ENCODE measurements around the gene P2RY2.
A peak's percentile ranks its signal among the peaks of the same experiment; 100 is the strongest.

Gene P2RY2

GRCh38 chr11:73241300-73241699, 23.2 kb downstream of the P2RY2 start:
- Histone ChIP-seq H3K4me1 (ENCODE audit: control insufficient read depth, insufficient read depth, low read length, poor library complexity, severe bottlenecking) (no peaks in the 10 kb centered on the region), H3K27ac (ENCODE audit: insufficient read depth, low read length, poor library complexity, severe bottlenecking) (no peak overlapping the region), H3K4me3 (ENCODE audit: insufficient read depth, low read depth, low read length, poor library complexity, severe bottlenecking) (no peak overlapping the region), H3K9me3 (ENCODE audit: control insufficient read depth, low read length) (no peaks in the 10 kb centered on the region), H3K36me3 (ENCODE audit: control insufficient read depth, insufficient read depth, low read length) (no peaks in the 10 kb centered on the region), H3K27me3 (replicated peaks; ENCODE audit: control insufficient read depth, insufficient read depth, low read length, poor library complexity, severe bottlenecking) (no peaks in the 10 kb centered on the region)
- no peak for DNase-seq

GRCh38 chr11:73242251-73243092, 24.4 kb downstream of the P2RY2 start:
- DNase-seq, result peak; percentile 6 to 47 (median 20)
- Histone ChIP-seq H3K36me3 (ENCODE audit: control insufficient read depth, insufficient read depth, low read length) (no peaks in the 10 kb centered on the region), H3K4me1 (ENCODE audit: control insufficient read depth, insufficient read depth, low read length, poor library complexity, severe bottlenecking) (no peaks in the 10 kb centered on the region), H3K27me3 (replicated peaks; ENCODE audit: control insufficient read depth, insufficient read depth, low read length, poor library complexity, severe bottlenecking) (no peaks in the 10 kb centered on the region), H3K4me3 (ENCODE audit: insufficient read depth, low read depth, low read length, poor library complexity, severe bottlenecking) (no peak overlapping the region), H3K9me3 (ENCODE audit: control insufficient read depth, low read length) (no peaks in the 10 kb centered on the region), H3K27ac (ENCODE audit: insufficient read depth, low read length, poor library complexity, severe bottlenecking) (no peak overlapping the region)

DNA sequence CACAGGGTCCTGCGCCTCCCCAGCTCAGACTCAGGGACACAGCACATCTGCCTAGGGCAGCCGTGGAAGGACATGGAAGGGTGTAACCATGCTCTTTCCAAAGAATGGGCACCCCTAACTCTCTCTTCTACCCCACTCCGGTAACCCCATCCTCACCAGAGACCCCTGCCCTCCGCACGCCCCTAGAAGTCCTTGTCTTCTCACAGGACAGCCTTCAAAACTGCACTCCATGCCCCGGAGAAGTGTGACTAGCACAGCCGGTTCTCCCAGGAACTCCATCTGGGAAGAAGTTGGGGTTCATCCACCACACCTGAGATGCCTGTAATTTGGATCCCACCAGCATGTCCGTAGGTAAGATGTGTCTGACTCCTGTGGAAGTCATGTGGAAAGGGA, 25.0 kb downstream of the P2RY2 start:
- H3K9me3 ChIP-seq (ENCODE audit: control insufficient read depth, low read length), result no peaks in the 10 kb centered on the region
- H3K36me3 ChIP-seq (ENCODE audit: control insufficient read depth, insufficient read depth, low read length), result no peaks in the 10 kb centered on the region
- no peaks in the 10 kb centered on the region for H3K4me1 ChIP-seq (ENCODE audit: control insufficient read depth, insufficient read depth, low read length, poor library complexity, severe bottlenecking)
- H3K27ac ChIP-seq (ENCODE audit: insufficient read depth, low read length, poor library complexity, severe bottlenecking), result no peak overlapping the region
- H3K27me3 ChIP-seq (replicated peaks; ENCODE audit: control insufficient read depth, insufficient read depth, low read length, poor library complexity, severe bottlenecking), result no peaks in the 10 kb centered on the region
- DNase-seq, result no peak
- no peak overlapping the region for H3K4me3 ChIP-seq (ENCODE audit: insufficient read depth, low read depth, low read length, poor library complexity, severe bottlenecking)

DNA sequence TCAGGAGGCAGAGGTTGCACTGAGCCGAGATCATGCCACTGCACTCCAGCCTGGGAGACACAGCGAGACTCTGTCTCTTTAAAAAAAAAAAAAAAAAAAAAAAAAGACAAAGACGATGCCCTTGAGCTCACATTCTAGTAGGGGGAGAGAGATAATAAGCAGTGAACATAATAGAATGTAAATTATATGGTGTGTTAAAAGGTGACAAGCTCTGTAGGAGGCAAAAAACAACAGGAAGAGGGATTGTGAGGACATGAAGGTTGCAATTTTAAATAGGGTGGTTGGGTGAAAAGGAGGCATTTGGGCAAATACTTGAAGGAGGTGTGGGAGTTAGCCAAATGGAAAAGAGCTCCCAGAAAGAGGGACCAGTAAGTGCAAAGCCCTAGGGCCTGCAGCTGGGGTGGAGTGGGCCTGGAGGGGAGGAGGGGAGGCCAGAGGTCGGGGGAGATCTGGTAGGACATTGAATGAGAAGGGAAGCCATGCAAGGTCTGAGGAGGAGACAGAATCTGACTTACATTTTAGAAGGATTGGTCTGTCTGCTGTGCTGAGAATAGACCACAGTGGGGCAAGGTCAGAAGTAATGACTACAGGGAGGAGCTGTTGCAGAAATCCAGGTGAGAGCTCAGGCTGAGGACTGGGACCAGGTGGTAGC, 26.6 kb downstream of the P2RY2 start:
- H3K4me3 ChIP-seq (ENCODE audit: insufficient read depth, low read depth, low read length, poor library complexity, severe bottlenecking), result no peak overlapping the region
- no peaks in the 10 kb centered on the region for H3K9me3 ChIP-seq (ENCODE audit: control insufficient read depth, low read length)
- DNase-seq, result no peak
- H3K36me3 ChIP-seq (ENCODE audit: control insufficient read depth, insufficient read depth, low read length), result no peaks in the 10 kb centered on the region
- no peaks in the 10 kb centered on the region for H3K27me3 ChIP-seq (replicated peaks; ENCODE audit: control insufficient read depth, insufficient read depth, low read length, poor library complexity, severe bottlenecking)
- H3K27ac ChIP-seq (ENCODE audit: insufficient read depth, low read length, poor library complexity, severe bottlenecking), result no peak overlapping the region
- no peaks in the 10 kb centered on the region for H3K4me1 ChIP-seq (ENCODE audit: control insufficient read depth, insufficient read depth, low read length, poor library complexity, severe bottlenecking)

GRCh38 chr11:73245461-73245860, 27.4 kb downstream of the P2RY2 start:
- DNase-seq, result no peak
- Histone ChIP-seq H3K9me3 (ENCODE audit: control insufficient read depth, low read length) (no peaks in the 10 kb centered on the region), H3K27me3 (replicated peaks; ENCODE audit: control insufficient read depth, insufficient read depth, low read length, poor library complexity, severe bottlenecking) (no peaks in the 10 kb centered on the region), H3K4me1 (ENCODE audit: control insufficient read depth, insufficient read depth, low read length, poor library complexity, severe bottlenecking) (no peaks in the 10 kb centered on the region), H3K27ac (ENCODE audit: insufficient read depth, low read length, poor library complexity, severe bottlenecking) (no peak overlapping the region), H3K4me3 (ENCODE audit: insufficient read depth, low read depth, low read length, poor library complexity, severe bottlenecking) (no peak overlapping the region), H3K36me3 (ENCODE audit: control insufficient read depth, insufficient read depth, low read length) (no peaks in the 10 kb centered on the region)

DNA sequence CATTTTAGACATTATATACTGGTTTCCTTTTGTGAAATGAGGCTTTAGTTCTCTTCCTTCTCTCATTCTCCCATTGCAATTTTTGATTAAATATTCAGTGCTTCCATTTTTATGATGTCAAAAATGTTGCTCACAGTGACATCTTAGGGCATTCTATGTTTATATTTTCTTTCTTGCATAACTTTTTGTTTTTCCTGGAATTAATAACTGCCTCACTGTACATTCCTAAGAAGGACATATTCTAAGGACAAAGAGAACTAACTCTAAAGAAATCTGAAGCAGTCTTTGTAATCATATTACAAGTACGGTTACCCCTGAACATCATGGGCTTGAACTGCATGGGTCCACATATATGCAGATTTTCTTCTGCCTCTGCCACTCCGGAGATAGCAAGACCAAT, 28.2 kb downstream of the P2RY2 start:
- Histone ChIP-seq H3K9me3 (ENCODE audit: control insufficient read depth, low read length) (no peaks in the 10 kb centered on the region), H3K27me3 (replicated peaks; ENCODE audit: control insufficient read depth, insufficient read depth, low read length, poor library complexity, severe bottlenecking) (no peaks in the 10 kb centered on the region), H3K27ac (ENCODE audit: insufficient read depth, low read length, poor library complexity, severe bottlenecking) (no peak overlapping the region), H3K36me3 (ENCODE audit: control insufficient read depth, insufficient read depth, low read length) (no peaks in the 10 kb centered on the region), H3K4me3 (ENCODE audit: insufficient read depth, low read depth, low read length, poor library complexity, severe bottlenecking) (no peak overlapping the region), H3K4me1 (ENCODE audit: control insufficient read depth, insufficient read depth, low read length, poor library complexity, severe bottlenecking) (no peaks in the 10 kb centered on the region)
- DNase-seq, result no peak

GRCh38 chr11:73248526-73249185, 30.6 kb downstream of the P2RY2 start:
- no peaks in the 10 kb centered on the region for H3K36me3 ChIP-seq (ENCODE audit: control insufficient read depth, insufficient read depth, low read length)
- no peak for DNase-seq
- H3K9me3 ChIP-seq (ENCODE audit: control insufficient read depth, low read length), result no peaks in the 10 kb centered on the region
- H3K27me3 ChIP-seq (replicated peaks; ENCODE audit: control insufficient read depth, insufficient read depth, low read length, poor library complexity, severe bottlenecking), result no peaks in the 10 kb centered on the region
- no peak overlapping the region for H3K4me3 ChIP-seq (ENCODE audit: insufficient read depth, low read depth, low read length, poor library complexity, severe bottlenecking)
- H3K27ac ChIP-seq (ENCODE audit: insufficient read depth, low read length, poor library complexity, severe bottlenecking), result no peak overlapping the region
- H3K4me1 ChIP-seq (ENCODE audit: control insufficient read depth, insufficient read depth, low read length, poor library complexity, severe bottlenecking), result no peaks in the 10 kb centered on the region

DNA sequence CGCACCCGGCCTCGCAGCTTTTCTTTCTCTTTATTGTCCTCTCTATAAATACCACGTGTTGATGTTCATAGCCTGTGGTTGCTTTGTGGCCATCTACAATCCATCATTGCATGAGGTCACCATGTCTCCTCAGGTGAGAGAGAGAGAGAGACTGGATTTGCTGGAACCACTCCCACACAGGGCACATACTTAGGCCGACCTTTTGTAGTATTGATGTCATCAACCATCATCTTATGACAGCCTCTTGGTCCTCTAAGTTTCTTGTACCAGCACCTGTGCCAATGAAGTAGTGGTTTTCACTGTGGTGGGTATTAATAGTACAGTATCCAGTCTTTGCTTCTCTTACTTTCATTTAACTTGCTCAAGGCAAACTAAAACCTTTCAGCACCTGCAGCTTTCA, 31.2 kb downstream of the P2RY2 start:
- no peak overlapping the region for H3K4me3 ChIP-seq (ENCODE audit: insufficient read depth, low read depth, low read length, poor library complexity, severe bottlenecking)
- H3K27ac ChIP-seq (ENCODE audit: insufficient read depth, low read length, poor library complexity, severe bottlenecking), result no peak overlapping the region
- H3K36me3 ChIP-seq (ENCODE audit: control insufficient read depth, insufficient read depth, low read length), result no peaks in the 10 kb centered on the region
- no peak for DNase-seq
- H3K27me3 ChIP-seq (replicated peaks; ENCODE audit: control insufficient read depth, insufficient read depth, low read length, poor library complexity, severe bottlenecking), result no peaks in the 10 kb centered on the region
- no peaks in the 10 kb centered on the region for H3K4me1 ChIP-seq (ENCODE audit: control insufficient read depth, insufficient read depth, low read length, poor library complexity, severe bottlenecking)
- H3K9me3 ChIP-seq (ENCODE audit: control insufficient read depth, low read length), result no peaks in the 10 kb centered on the region

GRCh38 chr11:73249853-73250783, 32.0 kb downstream of the P2RY2 start:
- Histone ChIP-seq H3K9me3 (ENCODE audit: control insufficient read depth, low read length) (no peaks in the 10 kb centered on the region), H3K27me3 (replicated peaks; ENCODE audit: control insufficient read depth, insufficient read depth, low read length, poor library complexity, severe bottlenecking) (no peaks in the 10 kb centered on the region), H3K27ac (ENCODE audit: insufficient read depth, low read length, poor library complexity, severe bottlenecking) (no peak overlapping the region), H3K4me3 (ENCODE audit: insufficient read depth, low read depth, low read length, poor library complexity, severe bottlenecking) (no peak overlapping the region), H3K4me1 (ENCODE audit: control insufficient read depth, insufficient read depth, low read length, poor library complexity, severe bottlenecking) (no peaks in the 10 kb centered on the region), H3K36me3 (ENCODE audit: control insufficient read depth, insufficient read depth, low read length) (no peaks in the 10 kb centered on the region)
- no peak for DNase-seq
